Measurements from ENCODE around the gene SIDT2. TPM values are rescaled to one million over a fixed set of nuclear protein-coding genes. Genes with fewer than 3 reads are reported as not detected.
"Not testable (repeated sequence)": the region's sequence is repeated elsewhere in the genome, so short reads cannot be mapped to it uniquely, and the experiment has no call there.

The SIDT2 gene
- total RNA-seq, 2 donors from 2014 or later, result 39.2 to 49.5 TPM

GRCh38 chr11:117199916-117200812 lies 21.6 kb downstream of the SIDT2 start:
- peak; percentile 81 for DNase-seq (ENCODE audit: low spot score)
- intact Hi-C loops (cut with DNase I), result no loop called here

GRCh38 chr11:117200813-117201657 lies 22.5 kb downstream of the SIDT2 start:
- DNase-seq (ENCODE audit: low spot score), result no peak
- intact Hi-C loops (cut with DNase I), result no loop called here

- intact Hi-C loops (cut with DNase I), result no loop called here
- DNase-seq (ENCODE audit: low spot score), result no peak
Measured at GRCh38 chr11:117201658-117202305, 23.2 kb downstream of the SIDT2 start.

- intact Hi-C loops (cut with DNase I), result no loop called here
Measured at GRCh38 chr11:117202386-117203068, 24.0 kb downstream of the SIDT2 start.

GRCh38 chr11:117203069-117203407 lies 24.5 kb downstream of the SIDT2 start:
- DNase-seq (ENCODE audit: low spot score), result no peak
- intact Hi-C loops (cut with DNase I), result no loop called here

More at GRCh38 chr11:117202386-117203068, 24.0 kb downstream of the SIDT2 start:
- DNase-seq (ENCODE audit: low spot score), result no peak

- no peak for DNase-seq (ENCODE audit: low spot score)
- intact Hi-C loops (cut with DNase I), result loop anchor here in 1 of 2 donors (5.0 kb wide), 1 partner anchor 72 kb away; no protein-coding TSS in a partner anchor
Measured at GRCh38 chr11:117204283-117205080, 25.9 kb downstream of the SIDT2 start.

GRCh38 chr11:117205211-117205818 lies 26.8 kb downstream of the SIDT2 start:
- DNase-seq (ENCODE audit: low spot score), result no peak
- intact Hi-C loops (cut with DNase I), result loop anchor here in 1 of 2 donors (5.0 kb wide), 1 partner anchor 73 kb away; no protein-coding TSS in a partner anchor

- intact Hi-C loops (cut with DNase I), result loop anchor here in 1 of 2 donors (5.0 kb wide), 1 partner anchor 74 kb away; no protein-coding TSS in a partner anchor
Measured at GRCh38 chr11:117206111-117206510, 27.6 kb downstream of the SIDT2 start.

GRCh38 chr11:117206859-117207258 lies 28.3 kb downstream of the SIDT2 start:
- not testable (repeated sequence) for DNase-seq (ENCODE audit: low spot score)
- intact Hi-C loops (cut with DNase I), result loop anchor here in 1 of 2 donors (5.0 kb wide), 1 partner anchor 75 kb away; no protein-coding TSS in a partner anchor

More at GRCh38 chr11:117206111-117206510, 27.6 kb downstream of the SIDT2 start:
- DNase-seq (ENCODE audit: low spot score), result not testable (repeated sequence)

- intact Hi-C loops (cut with DNase I), result loop anchor here in 1 of 2 donors (5.0 kb wide), 1 partner anchor 75 kb away; no protein-coding TSS in a partner anchor
- DNase-seq (ENCODE audit: low spot score), result not testable (repeated sequence)
Measured at GRCh38 chr11:117207481-117207880, 28.9 kb downstream of the SIDT2 start.

GRCh38 chr11:117208710-117209109 lies 30.2 kb downstream of the SIDT2 start:
- intact Hi-C loops (cut with DNase I), result loop anchor here in 1 of 2 donors (5.0 kb wide), 1 partner anchor 76 kb away; no protein-coding TSS in a partner anchor
- not testable (repeated sequence) for DNase-seq (ENCODE audit: low spot score)

GRCh38 chr11:117209351-117210125 lies 31.0 kb downstream of the SIDT2 start:
- intact Hi-C loops (cut with DNase I), result loop anchor here in 1 of 2 donors (5.0 kb wide), 1 partner anchor 77 kb away; no protein-coding TSS in a partner anchor
- DNase-seq (ENCODE audit: low spot score), result not testable (repeated sequence)

- no peak for DNase-seq (ENCODE audit: low spot score)
- intact Hi-C loops (cut with DNase I), result no loop called here
Measured at GRCh38 chr11:117210620-117211019, 32.1 kb downstream of the SIDT2 start.

- DNase-seq (ENCODE audit: low spot score), result no peak
- intact Hi-C loops (cut with DNase I), result no loop called here
Measured at GRCh38 chr11:117212697-117213355, 34.3 kb downstream of the SIDT2 start.

GRCh38 chr11:117214404-117215110 lies 36.0 kb downstream of the SIDT2 start:
- intact Hi-C loops (cut with DNase I), result no loop called here
- no peak for DNase-seq (ENCODE audit: low spot score)
